LNCAP (cell line): ENCODE measurements around the gene KRTAP10-10.

Experiments used
- TF ChIP-seq, protein P1 (sequence below): fragments of 450-650 bp; IDR thresholded peaks from 2 replicates; pipeline ENCODE4 v1.5.1; 2017; ENCODE audit warnings: mild to moderate bottlenecking

KRTAP10-10 gene

DNA sequence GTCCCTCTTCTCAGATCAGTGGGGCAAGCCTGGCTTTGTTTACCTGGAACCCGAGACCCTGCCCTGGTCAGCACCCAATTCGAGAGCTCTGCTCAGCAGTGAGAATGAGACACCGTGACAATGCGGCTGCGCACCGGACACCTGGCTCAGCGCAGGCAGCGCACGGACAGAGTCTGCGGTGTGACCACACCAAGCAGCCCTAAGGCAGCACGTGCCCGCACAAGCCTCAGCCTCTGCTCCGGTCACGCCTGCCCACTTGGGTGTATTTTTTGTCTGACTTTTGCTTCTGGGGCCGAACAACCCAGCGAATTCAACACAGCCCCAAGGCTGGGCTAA lies 20.6 kb upstream of the KRTAP10-10 start:
- TF ChIP-seq, protein P1, sequence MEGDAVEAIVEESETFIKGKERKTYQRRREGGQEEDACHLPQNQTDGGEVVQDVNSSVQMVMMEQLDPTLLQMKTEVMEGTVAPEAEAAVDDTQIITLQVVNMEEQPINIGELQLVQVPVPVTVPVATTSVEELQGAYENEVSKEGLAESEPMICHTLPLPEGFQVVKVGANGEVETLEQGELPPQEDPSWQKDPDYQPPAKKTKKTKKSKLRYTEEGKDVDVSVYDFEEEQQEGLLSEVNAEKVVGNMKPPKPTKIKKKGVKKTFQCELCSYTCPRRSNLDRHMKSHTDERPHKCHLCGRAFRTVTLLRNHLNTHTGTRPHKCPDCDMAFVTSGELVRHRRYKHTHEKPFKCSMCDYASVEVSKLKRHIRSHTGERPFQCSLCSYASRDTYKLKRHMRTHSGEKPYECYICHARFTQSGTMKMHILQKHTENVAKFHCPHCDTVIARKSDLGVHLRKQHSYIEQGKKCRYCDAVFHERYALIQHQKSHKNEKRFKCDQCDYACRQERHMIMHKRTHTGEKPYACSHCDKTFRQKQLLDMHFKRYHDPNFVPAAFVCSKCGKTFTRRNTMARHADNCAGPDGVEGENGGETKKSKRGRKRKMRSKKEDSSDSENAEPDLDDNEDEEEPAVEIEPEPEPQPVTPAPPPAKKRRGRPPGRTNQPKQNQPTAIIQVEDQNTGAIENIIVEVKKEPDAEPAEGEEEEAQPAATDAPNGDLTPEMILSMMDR, result no peak

DNA sequence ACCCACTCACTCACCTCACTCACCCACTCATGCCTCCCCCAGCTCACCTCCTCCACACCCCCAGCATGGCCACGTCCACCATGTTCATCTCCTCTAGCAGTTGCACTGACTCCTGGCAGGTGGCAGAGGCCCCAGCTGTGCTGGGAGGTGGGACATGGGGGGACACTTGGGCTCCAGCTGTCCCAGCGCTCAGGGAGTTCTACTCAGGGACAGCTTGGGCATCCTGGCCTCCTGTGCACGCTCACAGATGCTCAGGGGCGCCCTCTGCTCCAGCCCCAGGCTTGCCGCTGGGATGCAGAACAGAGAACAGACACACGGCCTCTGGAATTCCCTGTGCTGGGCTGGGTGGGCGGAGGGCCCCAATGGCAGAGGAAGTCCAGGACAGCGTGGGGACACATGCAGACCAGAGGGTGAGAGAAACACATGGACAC lies 20.1 kb upstream of the KRTAP10-10 start:
- TF ChIP-seq, protein P1, result no peak

DNA sequence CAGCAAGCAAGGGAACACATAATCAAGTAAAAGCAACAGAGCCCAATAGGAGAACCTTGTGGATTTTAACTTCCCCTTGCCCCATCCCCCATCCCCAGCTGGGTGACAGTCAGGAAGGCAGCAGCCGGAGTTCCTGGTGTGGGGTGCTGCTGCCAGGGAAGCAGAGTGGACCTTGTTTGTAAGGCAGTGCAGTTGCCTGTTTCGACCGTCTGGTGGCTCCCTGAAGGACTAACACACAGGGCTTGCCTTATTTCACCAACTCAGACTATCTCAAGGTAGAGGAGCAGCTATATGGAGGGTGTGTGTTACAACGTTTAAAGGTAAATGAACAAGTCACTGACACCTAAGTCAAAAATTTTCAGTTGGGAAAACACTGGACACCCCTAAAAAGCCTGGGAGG lies 18.7 kb upstream of the KRTAP10-10 start:
- TF ChIP-seq, protein P1, result peak; percentile 43

DNA sequence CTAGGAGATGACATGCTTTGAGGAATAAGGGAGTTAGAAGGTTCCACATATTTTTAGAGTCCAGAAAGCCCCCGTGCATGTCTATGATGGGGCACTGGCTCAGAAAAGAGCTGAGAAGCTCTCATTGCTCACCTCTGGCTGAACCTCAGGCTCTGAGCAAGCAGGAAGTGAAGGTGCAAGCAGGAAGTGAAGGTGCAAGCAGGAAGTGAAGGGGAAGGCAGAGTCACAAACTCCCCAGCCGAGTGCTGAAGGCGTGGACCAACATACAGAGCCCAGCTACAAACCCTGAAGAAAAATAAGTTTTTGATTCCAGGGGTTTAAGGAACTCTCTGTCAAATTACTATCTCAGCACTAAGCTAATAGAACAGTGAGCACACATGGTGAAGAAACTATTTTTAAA lies 18.2 kb upstream of the KRTAP10-10 start:
- TF ChIP-seq, protein P1, result no peak

DNA sequence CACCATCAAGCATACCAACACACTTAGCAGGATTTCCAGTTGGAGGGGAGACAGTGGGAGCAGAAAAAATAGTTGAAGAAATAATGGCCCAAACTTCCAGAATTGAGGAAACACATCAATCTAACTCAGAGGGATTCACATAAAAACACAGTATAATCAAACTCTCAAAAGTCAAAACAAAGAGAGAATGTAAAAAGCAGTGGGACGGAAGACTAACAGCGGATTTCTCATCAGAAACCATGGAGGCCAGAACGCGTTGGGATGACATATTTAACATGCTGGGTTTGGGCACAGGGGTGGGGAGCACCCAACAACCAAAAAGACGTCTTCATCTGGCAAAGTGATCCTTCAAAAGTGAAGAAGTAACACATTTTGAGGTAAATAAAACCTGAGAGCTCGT lies 17.3 kb upstream of the KRTAP10-10 start:
- TF ChIP-seq, protein P1, result no peak

DNA sequence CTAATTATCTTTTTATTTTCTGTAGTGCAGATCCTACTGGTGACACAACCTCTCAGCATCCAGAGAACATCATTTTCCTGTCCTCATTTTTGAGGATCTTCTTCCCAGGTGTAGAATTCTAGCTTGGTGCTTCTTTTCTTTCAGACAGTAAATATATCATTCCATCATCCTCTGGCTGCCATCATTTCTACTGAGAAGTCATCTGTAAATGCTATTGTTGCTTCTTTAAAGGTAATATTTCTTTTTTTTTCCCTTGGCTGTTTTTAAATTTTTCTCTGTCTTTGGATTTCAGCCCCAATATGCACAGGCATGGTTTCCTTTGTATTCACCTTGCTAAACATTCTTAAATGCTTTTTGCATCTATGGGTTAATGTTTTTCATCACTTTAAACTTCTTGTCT lies 13.6 kb upstream of the KRTAP10-10 start:
- TF ChIP-seq, protein P1, result no peak

DNA sequence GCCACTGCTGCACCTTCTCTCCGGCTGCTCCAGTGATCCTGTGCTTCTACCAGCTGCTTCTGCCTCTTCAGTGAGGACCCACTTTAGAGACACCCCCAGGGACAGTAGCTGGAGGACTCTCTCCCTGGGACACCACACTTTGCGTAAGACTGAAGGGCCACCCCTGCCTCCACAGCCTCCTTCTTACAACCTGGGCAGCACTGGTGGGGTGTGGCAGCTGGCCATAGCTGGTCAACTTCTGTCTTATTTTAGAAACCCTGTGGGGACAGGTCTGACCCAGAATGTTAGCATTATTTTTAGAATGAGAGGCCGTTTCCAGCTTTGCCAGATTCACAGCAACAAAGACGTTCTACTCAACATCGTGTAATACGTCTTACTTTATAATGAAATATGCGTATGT lies 11.4 kb upstream of the KRTAP10-10 start:
- TF ChIP-seq, protein P1, result no peak

DNA sequence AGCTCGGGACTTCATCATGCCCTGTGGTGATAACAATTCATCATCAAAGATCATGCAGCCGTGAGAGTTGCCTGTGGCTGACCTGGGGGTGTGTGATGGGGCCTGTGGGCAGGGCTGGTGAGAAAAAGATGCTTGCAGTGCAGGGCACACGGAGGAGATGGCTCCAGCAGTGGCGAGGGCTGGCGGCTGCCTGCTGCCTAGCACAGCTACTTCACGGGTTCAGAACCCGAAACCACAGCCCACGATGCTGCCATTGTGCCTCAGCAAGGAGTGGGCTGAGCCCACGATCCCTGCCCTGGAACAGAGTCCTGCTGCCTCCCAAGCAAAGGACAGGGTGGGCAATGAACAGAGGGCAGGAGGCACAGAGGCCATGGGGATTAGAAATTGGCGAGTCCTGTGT lies 10.9 kb upstream of the KRTAP10-10 start:
- TF ChIP-seq, protein P1, result no peak
